ENCODE results near the gene HDDC2.
A peak's percentile ranks its signal among the peaks of the same experiment; 100 is the strongest.
"Not testable (repeated sequence)": the region's sequence is repeated elsewhere in the genome, so short reads cannot be mapped to it uniquely, and the experiment has no call there.

The HDDC2 gene

GRCh38 chr6:125307150-125307838, 5.5 kb upstream of the HDDC2 start:
- no peak overlapping the region for H3K27ac ChIP-seq
- DNase-seq (ENCODE audit: low read depth, low spot score): peak; percentile 27

GRCh38 chr6:125306756-125307149, 5.0 kb upstream of the HDDC2 start:
- no peak for DNase-seq (ENCODE audit: low read depth, low spot score)
- no peak overlapping the region for H3K27ac ChIP-seq

GRCh38 chr6:125304970-125305660, 3.3 kb upstream of the HDDC2 start:
- DNase-seq (ENCODE audit: low read depth, low spot score): no peak
- H3K27ac ChIP-seq: no peak overlapping the region

GRCh38 chr6:125303512-125303854, 1.7 kb upstream of the HDDC2 start:
- no peak overlapping the region for H3K27ac ChIP-seq
- DNase-seq (ENCODE audit: low read depth, low spot score): no peak

- no peak for DNase-seq (ENCODE audit: low read depth, low spot score)
Observed at GRCh38 chr6:125302840-125303511, 1.2 kb upstream of the HDDC2 start.

GRCh38 chr6:125300992-125301434, 754 bp downstream of the HDDC2 start:
- DNase-seq (ENCODE audit: low read depth, low spot score): no peak
- peak overlapping the region; percentile 69 for H3K27ac ChIP-seq

More at GRCh38 chr6:125302840-125303511, 1.2 kb upstream of the HDDC2 start:
- H3K27ac ChIP-seq: no peak overlapping the region

GRCh38 chr6:125299257-125299656, 2.5 kb downstream of the HDDC2 start:
- DNase-seq (ENCODE audit: low read depth, low spot score): no peak
- no peak overlapping the region for H3K27ac ChIP-seq

- H3K27ac ChIP-seq: no peak overlapping the region
- DNase-seq (ENCODE audit: low read depth, low spot score): no peak
Observed at GRCh38 chr6:125296471-125296870, 5.3 kb downstream of the HDDC2 start.

- H3K27ac ChIP-seq: no peak overlapping the region
- DNase-seq (ENCODE audit: low read depth, low spot score): no peak
Observed at GRCh38 chr6:125294925-125295324, 6.8 kb downstream of the HDDC2 start.

GRCh38 chr6:125294036-125294435, 7.7 kb downstream of the HDDC2 start:
- H3K27ac ChIP-seq: no peak overlapping the region
- DNase-seq (ENCODE audit: low read depth, low spot score): no peak

GRCh38 chr6:125293587-125293986, 8.2 kb downstream of the HDDC2 start:
- DNase-seq (ENCODE audit: low read depth, low spot score): no peak
- H3K27ac ChIP-seq: no peak overlapping the region

- H3K27ac ChIP-seq: no peak overlapping the region
- DNase-seq (ENCODE audit: low read depth, low spot score): no peak
Observed at GRCh38 chr6:125287718-125288117, 14.0 kb downstream of the HDDC2 start.

GRCh38 chr6:125285936-125286335, 15.8 kb downstream of the HDDC2 start:
- H3K27ac ChIP-seq: no peak overlapping the region
- no peak for DNase-seq (ENCODE audit: low read depth, low spot score)

GRCh38 chr6:125285353-125285752, 16.4 kb downstream of the HDDC2 start:
- DNase-seq (ENCODE audit: low read depth, low spot score): no peak
- no peak overlapping the region for H3K27ac ChIP-seq

- not testable (repeated sequence) for H3K27ac ChIP-seq; DNase-seq (ENCODE audit: low read depth, low spot score)
Observed at GRCh38 chr6:125282470-125282869, 19.3 kb downstream of the HDDC2 start.

GRCh38 chr6:125280370-125281035, 21.3 kb downstream of the HDDC2 start:
- not testable (repeated sequence) for DNase-seq (ENCODE audit: low read depth, low spot score); H3K27ac ChIP-seq

GRCh38 chr6:125279961-125280360, 21.8 kb downstream of the HDDC2 start:
- H3K27ac ChIP-seq: no peak overlapping the region
- DNase-seq (ENCODE audit: low read depth, low spot score): no peak

- H3K27ac ChIP-seq: no peak overlapping the region
- DNase-seq (ENCODE audit: low read depth, low spot score): no peak
Observed at GRCh38 chr6:125277838-125278237, 23.9 kb downstream of the HDDC2 start.

- no peak overlapping the region for H3K27ac ChIP-seq
- DNase-seq (ENCODE audit: low read depth, low spot score): no peak
Observed at GRCh38 chr6:125275779-125276178, 26.0 kb downstream of the HDDC2 start.

GRCh38 chr6:125274935-125275334, 26.8 kb downstream of the HDDC2 start:
- peak overlapping the region; percentile 59 for H3K27ac ChIP-seq
- no peak for DNase-seq (ENCODE audit: low read depth, low spot score)

GRCh38 chr6:125273965-125274364, 27.8 kb downstream of the HDDC2 start:
- peak; percentile 82 for DNase-seq (ENCODE audit: low read depth, low spot score)

More at GRCh38 chr6:125273965-125274364, 27.8 kb downstream of the HDDC2 start:
- H3K27ac ChIP-seq: peak overlapping the region; percentile 59

Measured in epithelial cell of prostate (primary cell).